Tibial nerve (tissue), 4 donors: ENCODE measurements around the gene CCNQ.

Source experiments
- CTCF ChIP-seq, 5 experiments: fragments of 200-600 bp in 3 of 5; fragments of 450-650 bp in 2 of 5; sonication (generic) in 3 of 5; IDR thresholded peaks; one replicate each; pipeline ENCODE4 v1.5.1; 2016 to 2019; ENCODE audit warnings: antibody characterized with exemption in 5 of 5, mild to moderate bottlenecking in 3 of 5, moderate library complexity in 2 of 5
- EP300 ChIP-seq, 2 donors: sonication (generic); formaldehyde crosslinking; IDR thresholded peaks; one replicate each; pipeline ENCODE4 v1.6.1; 2017; ENCODE audit warnings: antibody characterized with exemption in 2 of 2, mild to moderate bottlenecking in 1 of 2
- POLR2A ChIP-seq, 2 donors: fragments of 450-650 bp; IDR thresholded peaks; one replicate each; pipeline ENCODE4 v1.6.1; 2017; ENCODE audit warnings: antibody characterized with exemption in 2 of 2, mild to moderate bottlenecking in 2 of 2, moderate library complexity in 2 of 2

GRCh38 chrX:153590961-153591956 is 7.7 kb downstream of the CCNQ start:
- TF ChIP-seq EP300 (IDR thresholded peaks at IDR 0.05) (no peak), POLR2A (IDR thresholded peaks at IDR 0.05) (no peak), CTCF (IDR thresholded peaks at IDR 0.05) (no peak)
